ENCODE results near the gene C4orf50. TPM values are rescaled to one million over a fixed set of nuclear protein-coding genes. Genes with fewer than 3 reads are reported as not detected.

Gene C4orf50
- total and polyA plus RNA-seq, 2 of the 8 experiments (the other 6 are each of a cell fraction or from before 2014, with no cell fraction given) = 0.08 to 0.22 TPM

DNA sequence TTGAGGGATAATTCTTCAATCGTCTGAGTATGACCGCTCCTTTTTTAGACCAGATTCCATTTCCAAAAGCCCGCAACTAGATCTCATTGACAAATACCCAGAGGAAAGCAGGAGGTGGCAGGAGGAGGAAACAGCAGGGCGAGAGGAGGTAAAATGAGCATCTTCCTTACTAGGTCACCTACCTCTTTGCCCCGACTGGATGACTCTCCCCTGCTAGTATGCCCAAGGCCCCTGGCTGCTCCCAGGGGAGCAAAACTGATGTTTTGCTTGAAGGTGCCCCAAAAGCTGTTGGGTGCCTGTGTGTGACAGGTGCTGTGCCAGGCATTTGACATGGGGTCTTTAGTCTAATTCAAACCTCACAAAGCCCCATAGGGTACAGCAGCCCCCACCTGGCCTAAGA lies 48.9 kb downstream of the C4orf50 start (continued):
- TF ChIP-seq SIRT6 (IDR thresholded peaks at IDR 0.05; ENCODE audit: low read length) (no peak), ASH2L (IDR thresholded peaks at IDR 0.05; ENCODE audit: low read length) (no peak), SP2 (IDR thresholded peaks at IDR 0.05; ENCODE audit: low read length) (no peak), SP4 (IDR thresholded peaks at IDR 0.05; ENCODE audit: low read length) (no peak), EP300 (IDR thresholded peaks at IDR 0.05; ENCODE audit: borderline replicate concordance in 1 of 2, low read depth in 2 of 2, low read length in 2 of 2) (no peak), RXRA (IDR thresholded peaks at IDR 0.05; ENCODE audit: insufficient read depth, low read depth, low read length) (no peak)

All from H1 (cell line).